Vagina (tissue), 2 donors: ENCODE data around the gene LELP1.

Experiments used
- CTCF ChIP-seq, 3 experiments: fragments of 450-650 bp in 2 of 3; fragments of 200-600 bp in 1 of 3; sonication (generic) in 1 of 3; IDR thresholded peaks; one replicate each; pipeline ENCODE4 v1.5.1; 2017 to 2019; ENCODE audit warnings: antibody characterized with exemption in 3 of 3, mild to moderate bottlenecking in 2 of 3, moderate library complexity in 2 of 3
- POLR2AphosphoS5 ChIP-seq, 2 donors: sonication (generic); formaldehyde crosslinking; IDR thresholded peaks; one replicate each; pipeline ENCODE4 v1.9.0; 2017; ENCODE audit warnings: antibody characterized with exemption in 2 of 2, mild to moderate bottlenecking in 2 of 2, low read depth in 1 of 2; ENCODE audit not compliant: insufficient read depth in 1 of 2

- TF ChIP-seq CTCF (IDR thresholded peaks at IDR 0.05) (no peak), POLR2AphosphoS5 (IDR thresholded peaks at IDR 0.05; ENCODE audit: insufficient read depth in 1 of 2, low read depth in 1 of 2) (no peak)
These were observed 34.5 kb upstream of the LELP1 start for GRCh38 chr1:153168686-153169085.
